Stimulated activated CD4-positive, alpha-beta T cell treated with anti-CD3 and anti-CD28 coated beads, TNF-alpha, amount 100 ng/mL, for 4 hours (primary cell): ENCODE measurements around the gene POLE3.
"Not testable (repeated sequence)": the region's sequence is repeated elsewhere in the genome, so short reads cannot be mapped to it uniquely, and the experiment has no call there.

Source experiments
- DNase-seq, 3 experiments: peaks; one replicate each; pipeline ENCODE4 v3.0.0-alpha.2; 2020; ENCODE audit warnings: low read depth in 3 of 3

The POLE3 gene

DNA sequence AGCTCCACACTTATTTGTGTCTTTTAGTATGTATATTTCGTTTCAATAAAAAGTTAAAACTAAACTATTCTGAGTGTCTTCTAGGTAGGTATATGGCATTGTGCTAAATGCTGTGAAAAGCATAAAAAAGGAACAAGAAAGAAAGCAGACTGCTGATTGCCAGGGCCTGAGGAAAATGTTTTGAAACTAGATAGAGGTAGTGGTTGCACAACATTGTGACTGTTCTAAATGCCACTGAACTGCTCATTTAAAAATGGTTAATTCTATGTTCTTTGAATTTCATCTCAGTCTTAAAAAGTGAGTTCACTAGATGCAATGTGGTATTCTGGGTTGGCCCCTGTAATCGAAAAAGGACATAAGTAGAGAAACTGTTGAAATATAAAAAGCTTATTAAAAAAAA is 6.8 kb downstream of the POLE3 start:
- DNase-seq = no peak

DNA sequence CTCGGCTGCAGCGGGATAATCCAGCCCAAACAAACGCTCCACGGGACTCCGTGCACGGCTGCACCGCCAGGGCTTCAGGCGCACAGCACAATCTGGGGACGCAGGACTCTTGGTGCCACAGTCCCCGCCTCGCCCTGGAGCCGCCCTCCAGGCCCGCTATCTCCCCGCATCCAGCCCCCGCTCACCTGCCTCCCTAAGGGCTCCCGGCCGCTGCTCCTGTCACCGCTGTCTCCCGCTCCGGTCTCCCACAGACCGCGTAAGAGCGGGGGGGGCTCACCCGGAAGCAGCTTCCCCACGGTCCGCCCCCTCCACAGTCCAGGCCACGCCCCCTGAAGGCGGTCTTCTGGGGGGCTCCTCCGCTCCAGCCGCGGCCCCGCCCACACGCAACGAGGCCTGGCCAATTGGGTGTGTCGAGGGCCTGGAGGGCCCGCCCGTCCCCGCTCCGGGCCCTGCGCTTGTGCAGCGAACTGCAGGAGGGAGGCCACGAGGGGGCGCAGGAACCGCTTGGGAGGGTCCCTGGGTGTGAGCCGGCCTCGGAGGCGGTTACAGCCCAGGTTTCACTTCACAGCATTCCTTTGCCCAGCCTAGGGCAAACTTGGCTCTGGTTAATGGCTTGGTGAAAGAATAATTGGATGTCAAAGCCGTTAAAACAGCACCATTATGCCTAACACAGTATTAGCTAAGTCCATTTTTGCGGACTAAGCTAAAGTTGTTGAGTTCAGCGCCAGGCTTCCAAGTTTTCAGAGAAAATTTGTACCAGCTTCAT is 9.3 kb downstream of the POLE3 start, which contains the start of gene ALAD:
TSS of gene ALAD (minus strand) at position 258 of the 766 bp plus-strand sequence. CDS start 7,725 bp downstream, outside the sequence.
- DNase-seq = peak; percentile 99

DNA sequence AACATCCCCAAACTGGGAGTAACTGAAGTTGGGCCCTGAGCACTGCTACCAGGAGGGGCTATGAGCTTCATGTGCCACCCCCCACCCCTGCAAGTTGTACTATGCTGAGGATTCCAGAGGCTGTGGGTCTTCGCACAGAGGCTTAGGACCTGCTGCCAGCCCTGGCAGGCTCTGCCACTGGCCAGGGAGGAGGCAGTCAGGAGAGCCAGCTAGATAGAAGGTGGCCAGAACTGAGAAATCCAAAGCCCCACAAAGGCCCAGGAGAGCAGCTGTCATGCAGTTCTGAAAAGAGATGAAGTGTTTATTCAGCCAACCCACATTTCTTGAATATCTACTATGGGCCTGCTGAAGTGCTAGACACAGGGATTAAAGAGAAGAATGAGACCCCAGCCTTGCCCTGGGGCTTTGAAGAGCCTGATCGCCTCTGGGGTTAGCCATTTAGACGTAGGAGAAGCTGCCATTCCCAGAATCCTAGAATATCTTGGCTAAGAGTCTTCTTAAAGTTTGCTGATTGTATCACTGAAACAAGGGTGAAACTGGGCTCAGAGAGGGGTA is 10.8 kb downstream of the POLE3 start:
- no peak for DNase-seq

DNA sequence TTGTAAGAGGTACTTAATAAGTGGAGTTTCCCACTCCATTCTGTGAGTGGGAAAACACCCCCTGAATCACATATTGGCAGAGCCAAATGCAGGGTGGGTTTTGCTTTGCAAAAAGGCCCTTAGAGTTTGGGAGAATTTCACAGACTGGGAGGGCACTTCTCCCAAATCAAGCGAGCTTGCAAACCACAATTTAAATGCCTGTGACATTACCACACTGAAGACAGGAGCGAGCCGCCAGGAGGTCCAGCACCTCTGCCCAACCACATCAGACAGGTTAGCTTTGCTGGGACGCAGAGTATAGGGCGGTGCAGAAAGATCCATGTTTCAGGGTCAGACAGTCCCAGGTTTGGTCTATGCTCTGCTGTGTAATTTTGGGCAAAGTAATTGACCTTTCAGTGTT is 11.7 kb downstream of the POLE3 start:
- no peak for DNase-seq

DNA sequence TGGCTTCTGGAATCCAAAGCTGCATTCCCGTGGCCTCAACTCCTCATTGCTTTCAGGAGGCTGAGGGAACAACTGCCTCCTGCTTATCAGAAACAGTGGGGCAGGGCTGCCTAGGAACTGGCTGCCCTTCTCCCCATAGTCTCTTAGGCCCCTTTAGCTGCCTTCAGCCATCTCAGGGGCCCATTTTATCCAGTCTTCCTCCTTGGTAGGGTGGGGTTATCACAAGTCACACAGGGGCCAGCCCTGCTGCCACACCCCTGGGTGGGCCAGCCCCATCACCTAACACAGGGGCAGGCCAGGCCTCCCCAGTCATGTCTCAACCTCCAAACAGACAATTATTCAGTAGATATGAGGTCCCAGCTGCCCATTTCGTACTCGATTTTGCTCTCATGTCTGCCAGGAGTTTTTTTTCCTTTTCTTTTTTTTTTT is 13.3 kb downstream of the POLE3 start:
- DNase-seq = no peak

DNA sequence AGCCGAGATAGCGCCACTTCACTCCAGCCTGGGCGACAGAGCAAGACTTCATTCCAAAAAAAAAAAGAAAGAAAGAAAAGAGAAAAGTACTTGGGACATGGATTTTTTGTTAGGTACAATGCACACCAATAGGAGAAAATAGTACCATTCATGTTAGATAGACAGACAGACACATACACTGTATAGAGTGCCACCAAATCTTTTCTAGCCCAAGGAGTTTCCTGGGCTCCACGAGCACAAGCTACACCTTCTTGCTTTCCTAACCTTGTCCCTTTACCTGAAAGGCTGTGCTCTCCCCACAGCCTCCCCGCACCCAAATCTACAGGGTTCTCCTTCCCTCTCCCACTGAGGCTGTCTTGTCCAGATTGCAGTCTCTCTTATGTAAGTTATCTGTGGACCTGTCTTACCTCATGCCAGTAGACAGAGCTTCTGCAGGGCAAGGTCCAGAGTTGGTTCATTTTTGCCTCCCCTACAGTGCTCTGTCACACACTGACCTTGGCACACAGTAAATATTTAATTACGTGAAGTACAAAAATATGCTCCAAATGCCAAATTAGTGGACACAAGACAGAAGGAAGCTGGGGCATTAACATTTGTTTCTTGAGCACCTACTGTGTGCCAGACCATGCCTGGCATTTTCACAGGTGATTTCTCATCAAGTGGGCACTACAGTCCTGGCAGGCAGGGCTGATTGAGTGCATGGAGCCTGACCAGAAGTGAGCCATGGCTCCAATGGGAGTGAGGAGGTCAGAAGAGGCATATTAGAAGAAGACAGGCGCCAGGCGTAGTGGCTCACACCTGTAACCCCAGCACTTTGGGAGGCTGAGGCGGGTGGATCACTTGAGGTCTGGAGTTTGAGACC is 15.2 kb downstream of the POLE3 start:
- DNase-seq = no peak

DNA sequence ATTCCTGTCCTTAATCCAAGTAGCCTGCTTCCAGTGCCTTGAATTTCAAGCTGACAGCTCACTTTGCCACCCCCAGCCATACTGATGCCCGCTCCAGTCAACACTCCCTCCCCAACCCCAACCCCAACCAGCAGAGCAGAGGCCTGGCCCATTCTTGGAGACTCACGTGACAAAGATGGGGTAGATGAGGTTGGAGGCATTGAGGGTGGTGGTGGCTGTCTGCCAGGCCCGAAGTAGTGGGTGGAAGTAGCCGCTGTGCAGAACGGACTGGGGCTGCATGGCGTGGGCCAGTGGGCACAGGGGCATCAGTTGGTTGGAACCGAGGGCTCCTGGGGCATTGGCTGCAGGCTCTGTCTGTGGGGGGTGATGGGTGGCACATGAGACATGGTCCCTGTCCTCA is 17.2 kb downstream of the POLE3 start:
- no peak for DNase-seq

DNA sequence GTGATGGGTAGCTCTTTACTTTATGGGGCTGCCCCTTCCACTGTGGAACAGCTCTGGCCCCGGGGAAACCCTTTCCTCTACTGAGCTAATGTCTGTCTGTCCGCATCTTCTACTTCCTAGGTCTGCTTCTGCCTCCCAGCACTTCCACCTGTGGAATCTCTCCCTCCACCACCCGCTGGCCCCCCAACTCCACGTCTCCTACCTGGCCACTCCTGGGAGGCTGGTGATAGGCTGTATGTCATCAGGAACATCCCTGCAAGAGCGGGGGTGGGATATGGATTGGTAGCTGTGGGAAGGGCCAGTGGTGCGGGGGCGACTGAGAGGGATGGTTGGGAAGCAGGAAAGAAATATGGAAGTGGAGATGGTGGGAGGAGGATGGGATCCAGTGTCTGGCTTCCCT is 18.6 kb downstream of the POLE3 start:
- no peak for DNase-seq

DNA sequence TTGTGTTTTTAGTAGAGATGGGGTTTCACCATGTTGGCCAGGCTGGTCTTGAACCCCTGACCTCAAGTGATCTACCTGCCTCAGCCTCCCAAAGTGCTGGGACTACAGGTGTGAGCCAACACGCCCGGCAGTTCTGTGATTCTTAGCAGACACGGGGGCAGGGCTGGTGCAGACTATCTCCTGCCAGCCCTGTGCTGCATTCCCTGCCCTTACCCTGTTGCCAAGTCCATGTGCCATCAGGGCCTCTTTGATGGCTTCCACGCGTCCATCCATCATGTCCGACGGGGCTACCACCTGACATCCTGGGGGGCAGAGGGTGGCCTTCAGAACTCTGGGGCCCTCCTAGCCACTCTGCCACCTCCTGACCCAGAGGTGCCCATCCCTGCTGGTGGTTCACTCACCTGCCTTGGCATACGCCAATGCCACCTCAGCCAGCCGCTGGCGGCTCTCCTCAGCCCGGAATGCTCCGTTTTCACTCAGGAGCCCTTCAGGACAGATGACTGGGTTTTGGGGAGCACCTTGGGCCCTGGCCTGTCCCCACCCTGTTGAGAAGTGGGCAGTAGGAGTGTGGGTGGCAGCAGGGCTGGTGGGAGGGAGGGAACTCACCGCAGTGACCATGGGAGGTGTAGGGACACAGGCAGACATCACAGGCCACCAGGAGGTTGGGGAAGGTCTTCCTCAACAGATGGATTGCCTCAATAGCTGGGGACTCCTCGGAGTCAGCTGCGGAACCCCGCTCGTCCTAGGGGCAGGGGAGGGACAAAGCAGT is 20.1 kb downstream of the POLE3 start:
- no peak for DNase-seq

DNA sequence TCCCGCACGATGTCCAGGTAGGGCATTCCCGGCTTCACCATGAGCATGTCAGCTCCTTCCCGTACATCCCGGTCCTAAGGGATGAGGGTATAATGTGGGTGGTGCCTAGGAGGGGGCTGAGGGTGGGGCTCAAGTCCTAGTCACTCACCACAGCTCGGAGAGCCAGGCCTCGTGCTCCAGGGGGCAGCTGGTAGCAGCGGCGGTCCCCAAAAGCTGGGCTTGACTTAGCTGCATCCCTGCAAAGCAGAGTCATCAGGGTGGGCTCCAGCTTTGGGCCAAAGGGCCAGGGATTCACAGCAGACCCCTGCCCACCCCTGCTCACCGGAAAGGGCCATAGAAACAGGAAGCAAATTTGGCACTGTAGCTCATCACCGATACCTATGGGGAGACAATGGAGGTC is 21.0 kb downstream of the POLE3 start:
- DNase-seq = no peak

DNA sequence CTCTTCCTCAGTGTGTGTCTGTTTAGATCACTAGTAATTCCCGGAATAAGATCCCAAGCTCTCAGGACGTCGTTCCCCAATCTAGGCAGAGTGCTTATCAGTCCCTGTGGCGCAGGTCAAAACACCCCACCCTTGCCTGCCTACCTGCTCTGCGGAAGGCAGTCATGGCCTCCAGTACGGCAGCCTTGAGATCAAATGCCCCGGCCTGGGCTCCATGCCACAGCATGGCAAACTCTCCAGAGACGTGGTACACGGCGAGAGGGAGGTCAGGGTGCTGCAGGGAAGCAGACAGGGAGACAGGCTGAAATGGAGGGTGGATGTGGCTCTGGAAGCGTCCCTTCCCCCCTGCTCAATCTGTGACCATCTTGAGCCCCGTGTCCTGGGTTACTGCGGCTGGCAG is 21.6 kb downstream of the POLE3 start:
- no peak for DNase-seq

DNA sequence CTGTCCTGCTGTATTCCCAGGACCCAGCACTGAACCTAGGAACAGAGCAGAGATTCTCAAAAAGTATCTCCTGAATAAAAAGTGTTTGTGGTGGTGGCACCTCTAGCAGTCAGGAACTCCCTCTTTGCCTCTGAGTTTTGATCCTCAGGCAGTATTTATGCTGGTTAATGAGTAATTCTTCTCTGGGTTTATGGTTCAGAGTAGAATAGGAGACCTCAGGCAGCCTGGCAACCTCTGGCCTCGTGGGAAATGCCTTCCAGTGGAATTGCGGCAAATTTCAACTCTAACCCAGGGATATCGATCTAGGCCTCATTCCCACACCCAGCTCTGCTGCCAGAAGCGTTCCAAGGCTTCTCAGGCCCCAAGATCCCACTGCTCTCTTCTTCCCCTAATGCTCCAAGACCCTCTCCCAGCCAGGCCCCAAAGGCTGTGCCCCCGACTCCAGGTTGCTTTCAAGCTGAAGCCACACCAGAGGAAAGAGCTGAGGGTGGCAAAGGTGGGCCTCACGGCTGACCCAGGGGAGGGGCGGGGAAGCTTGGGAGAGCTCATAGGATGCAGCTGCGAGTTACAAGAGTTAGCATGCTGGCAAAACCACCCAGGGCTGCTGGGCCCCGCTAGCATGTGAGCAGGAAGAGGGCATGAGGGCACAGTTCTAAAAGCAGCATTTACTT is 22.8 kb downstream of the POLE3 start:
- no peak for DNase-seq

DNA sequence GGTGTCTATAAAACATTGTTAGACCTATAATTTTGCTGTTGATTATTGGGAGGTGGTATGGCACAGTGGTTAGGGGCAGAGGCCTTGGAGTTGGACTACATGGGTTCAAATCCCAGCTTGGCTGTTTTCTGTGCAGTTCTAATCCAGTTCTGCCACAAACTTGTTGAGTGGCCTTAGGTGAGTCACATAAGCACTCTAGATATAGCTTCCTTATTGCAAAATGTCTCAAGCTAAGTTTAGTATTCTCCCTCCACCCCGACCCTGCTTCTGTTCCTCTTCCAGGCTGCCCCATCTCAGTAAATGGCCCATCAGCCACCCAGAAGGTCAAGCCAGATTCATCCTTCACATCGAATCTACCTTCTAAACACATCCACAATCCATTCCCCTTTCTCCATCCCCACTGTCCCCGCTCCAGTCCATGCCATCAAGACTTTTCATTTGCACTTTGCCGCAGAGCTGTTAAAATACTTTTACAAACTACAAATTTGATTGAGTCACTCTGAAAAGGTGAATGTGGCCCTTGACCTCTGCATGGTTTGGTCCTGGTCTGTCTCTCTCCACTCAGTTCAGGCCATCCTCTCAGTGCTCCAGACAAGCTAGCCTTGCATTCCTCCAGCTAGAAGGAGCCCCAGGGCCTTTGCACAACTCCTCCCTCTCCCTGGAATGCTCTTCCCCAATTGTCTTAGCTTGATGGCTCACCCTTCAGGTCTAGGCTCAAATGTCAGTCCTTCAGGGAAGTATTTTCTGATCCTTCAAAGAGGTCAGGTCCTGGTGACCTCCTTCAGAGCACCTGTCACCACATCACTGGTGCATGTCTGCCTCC is 23.7 kb downstream of the POLE3 start:
- DNase-seq = no peak

DNA sequence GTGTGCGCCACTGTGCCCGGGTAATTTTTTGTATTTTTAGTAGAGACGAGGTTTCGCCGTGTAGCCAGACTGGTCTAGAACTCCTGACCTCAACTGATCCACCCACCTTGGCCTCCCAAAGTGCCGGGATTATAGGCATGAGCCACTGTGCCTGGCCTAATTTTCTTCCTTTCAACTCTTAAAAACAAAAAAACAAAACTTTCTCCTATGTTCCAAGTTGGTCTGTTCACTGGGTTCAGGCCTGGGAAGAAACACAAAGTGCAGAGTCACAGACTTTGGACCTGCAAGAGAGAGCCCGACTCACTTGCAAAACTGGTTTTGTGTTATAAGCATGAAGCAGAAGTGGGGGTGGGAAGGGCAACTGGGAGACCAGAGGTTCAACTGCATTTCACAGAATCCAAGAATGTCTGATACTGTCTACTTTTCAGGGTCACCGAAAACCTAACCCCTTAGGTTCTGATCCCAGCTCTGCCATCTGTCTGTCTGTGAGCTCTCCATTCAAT is 28.5 kb downstream of the POLE3 start:
- no peak for DNase-seq

DNA sequence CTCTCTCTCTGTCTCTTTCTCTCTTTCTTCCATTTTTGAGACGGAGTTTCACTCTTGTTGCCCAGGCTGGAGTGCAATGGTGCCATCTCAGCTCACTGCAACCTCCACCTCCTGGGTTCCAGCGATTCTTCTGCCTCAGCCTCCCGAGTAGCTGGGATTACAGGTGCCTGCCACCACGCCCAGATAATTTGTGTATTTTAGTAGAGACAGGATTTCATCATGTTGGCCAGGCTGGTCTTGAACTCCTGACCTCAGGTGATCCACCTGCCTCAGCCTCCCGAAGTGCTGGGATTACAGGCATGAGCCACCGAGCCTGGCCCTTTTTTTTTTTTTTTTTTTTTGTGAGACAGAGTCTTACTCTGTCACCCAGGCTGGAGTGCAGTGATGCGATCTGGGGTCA is 29.0 kb downstream of the POLE3 start:
- DNase-seq = not testable (repeated sequence)

DNA sequence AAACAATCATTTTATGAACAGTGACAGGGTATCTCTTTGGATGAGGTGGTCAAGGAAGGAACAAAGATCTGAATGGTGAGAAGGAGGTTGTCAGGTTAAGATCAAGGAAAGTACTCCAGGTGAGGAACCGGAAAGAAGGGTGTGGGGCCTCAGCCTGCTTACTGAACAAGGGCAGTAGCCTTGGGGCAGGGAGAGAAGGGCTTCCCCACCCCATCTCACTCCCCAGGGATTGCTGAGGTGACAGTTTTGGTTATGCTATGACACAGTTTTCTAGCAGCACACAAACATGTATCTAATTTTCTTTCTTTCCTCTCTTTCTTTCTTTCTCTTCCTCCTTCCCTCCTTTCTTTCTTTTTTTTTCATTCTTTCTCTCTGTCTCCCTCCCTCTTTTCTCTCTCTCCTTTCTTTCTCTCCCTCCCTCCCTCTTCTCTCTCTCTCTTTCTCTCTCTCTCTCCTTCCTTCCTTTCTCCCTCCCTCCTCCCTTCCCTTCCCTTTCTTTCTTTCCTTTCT is 29.6 kb downstream of the POLE3 start:
- no peak for DNase-seq

DNA sequence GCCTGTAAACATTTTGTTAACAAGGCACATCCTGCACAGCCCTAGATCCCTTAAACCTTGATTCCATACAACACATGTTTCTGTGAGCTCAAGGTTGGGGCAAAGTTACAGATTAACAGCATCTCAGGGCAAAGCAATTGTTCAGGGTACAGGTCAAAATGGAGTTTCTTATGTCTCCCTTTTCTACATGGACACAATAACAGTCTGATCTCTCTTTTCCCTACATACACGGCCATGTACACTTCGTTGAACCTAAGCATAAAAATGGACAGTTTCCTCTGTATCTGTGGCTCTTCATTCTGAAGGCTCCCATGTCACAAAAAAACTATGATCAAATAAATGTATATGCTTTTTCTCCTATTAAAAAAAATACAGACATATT is 30.7 kb downstream of the POLE3 start:
- not testable (repeated sequence) for DNase-seq

DNA sequence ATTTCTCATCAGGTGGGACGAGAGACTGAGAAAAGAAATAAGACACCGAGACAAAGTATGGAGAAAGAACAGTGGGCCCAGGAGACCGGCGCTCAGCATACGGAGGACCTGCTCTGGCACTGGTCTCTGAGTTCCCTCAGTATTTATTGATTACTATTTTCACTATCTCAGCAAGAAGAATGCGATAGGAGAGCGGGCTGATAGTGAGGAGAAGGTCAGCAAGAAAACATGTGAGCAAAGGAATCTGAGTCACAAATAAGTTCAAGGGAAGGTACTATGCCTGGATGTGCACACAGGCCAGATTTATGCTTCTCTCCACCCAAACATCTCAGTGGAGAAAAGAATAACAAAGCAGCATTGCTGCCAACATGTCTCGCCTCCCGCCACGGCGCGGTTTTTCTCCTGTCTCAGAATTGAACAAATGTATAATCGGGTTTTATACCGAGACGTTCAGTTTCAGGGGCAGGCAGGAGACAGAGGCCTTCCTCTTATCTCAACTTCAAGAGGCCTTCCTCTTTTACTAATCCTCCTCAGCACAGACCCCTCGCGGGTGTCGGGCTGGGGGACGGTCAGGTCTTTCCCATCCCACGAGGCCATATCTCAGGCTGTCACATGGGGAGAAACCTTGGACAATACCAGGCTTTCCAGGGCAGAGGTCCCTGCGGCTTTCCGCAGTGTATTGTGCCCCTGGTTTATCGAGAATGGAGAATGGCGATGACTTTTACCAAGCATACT is 31.2 kb downstream of the POLE3 start:
- DNase-seq = not testable (repeated sequence)
